H4 (cell line): ENCODE data around the gene MRPL12. TPM values are rescaled to one million over a fixed set of nuclear protein-coding genes. Genes with fewer than 3 reads are reported as not detected.

ENCODE experiments used
- DNase-seq: peaks from one replicate; pipeline ENCODE4 v3.0.0-alpha.2; 2015; ENCODE audit warnings: low spot score
- total RNA-seq: library from RNA; depleted of rRNA; stranded (reverse); fragments of >200 nt; shearing (Covaris generic); gene quantifications from 2 replicates; pipeline ENCODE4 v1.2.3, GENCODE V29; 2014; rRNA removed

The MRPL12 gene
- total RNA-seq, 1 experiment from 2014 or later, result 21.9 TPM

- DNase-seq, result no peak
Measured at GRCh38 chr17:81740395-81740961, 37.3 kb downstream of the MRPL12 start.

DNA sequence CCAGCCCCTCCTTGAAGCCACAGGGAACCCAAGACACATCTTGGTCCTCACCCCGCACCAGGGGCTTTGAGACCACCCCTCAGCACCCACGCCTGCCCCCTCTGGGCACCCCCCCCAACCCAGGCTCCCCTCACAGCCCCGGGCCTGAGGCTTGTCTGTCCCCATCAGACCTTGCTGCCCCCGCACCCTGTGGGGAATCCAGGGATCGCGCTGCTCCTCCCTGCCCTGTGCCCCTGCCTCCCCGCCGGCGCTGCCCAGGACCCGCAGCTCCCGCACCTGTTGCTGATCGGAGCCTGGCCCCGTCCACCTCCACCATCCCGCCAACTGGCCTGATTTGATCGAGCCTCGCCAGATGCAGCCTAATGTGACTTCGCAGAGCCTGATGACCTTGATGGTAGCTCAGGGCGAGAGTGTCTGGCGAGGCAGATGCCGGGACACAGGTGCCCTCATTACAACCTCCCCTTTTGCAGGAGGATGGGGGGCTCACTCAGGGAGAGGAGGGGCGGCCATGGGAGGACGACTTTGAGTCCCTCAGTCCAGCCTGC is 38.0 kb downstream of the MRPL12 start:
- no peak for DNase-seq

DNA sequence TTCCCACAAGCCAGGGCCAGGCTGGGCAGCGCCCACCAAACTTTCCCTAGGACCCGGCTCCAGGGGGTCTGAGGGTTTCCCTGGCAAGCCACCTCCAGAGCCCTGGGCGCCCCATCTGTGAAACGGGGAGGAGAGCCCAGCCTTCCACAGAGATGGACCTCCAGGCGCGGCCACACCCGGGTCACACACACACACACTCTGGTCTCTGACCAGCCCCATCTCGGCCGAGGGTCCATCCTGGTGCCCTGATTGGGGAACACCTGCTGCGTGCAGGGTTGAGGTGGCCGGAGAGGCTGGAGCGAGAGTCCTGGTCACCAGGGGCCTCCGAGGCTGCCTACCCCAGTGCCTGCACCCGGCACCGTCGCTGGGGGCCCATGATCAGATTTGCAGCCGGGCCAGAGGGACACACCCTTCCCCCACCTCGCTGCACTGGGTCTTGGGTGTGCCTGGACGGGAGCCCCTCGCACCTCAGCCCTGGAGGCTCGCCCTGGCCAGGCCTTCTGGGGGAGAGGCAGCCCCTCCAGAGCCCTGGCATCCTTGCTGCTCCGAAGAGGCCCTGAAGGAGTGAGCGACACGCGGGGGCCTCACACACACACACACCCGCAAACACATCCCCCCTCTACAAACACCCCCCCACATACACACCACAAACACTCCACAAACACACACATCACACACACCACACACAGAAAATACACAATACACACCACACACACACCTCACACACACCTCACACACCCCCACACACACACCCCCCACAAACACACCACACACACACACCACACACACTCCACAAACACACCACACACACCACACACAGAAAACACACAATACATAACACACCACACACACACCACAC is 38.7 kb downstream of the MRPL12 start:
- no peak for DNase-seq

Other genes with a start within 250 kb of the MRPL12 start
- 1,105 and 1,576 TPM in 2 replicates for gene ACTG1, start 190.6 kb upstream of the MRPL12 start, total RNA-seq
- gene FSCN2, start 175.0 kb upstream of the MRPL12 start, total RNA-seq, result 0.27 TPM in 1 of 2 replicates, not detected in the other
- gene FAAP100, start 151.0 kb upstream of the MRPL12 start, total RNA-seq, result 6.6 and 7.4 TPM in 2 replicates
- gene NPLOC4, start 66.3 kb upstream of the MRPL12 start, total RNA-seq, result 55.0 and 63.7 TPM in 2 replicates
- gene TSPAN10, start 66.2 kb upstream of the MRPL12 start, total RNA-seq, result 0.06 and 1.5 TPM in 2 replicates
- not detected in 2 replicates for gene PDE6G, start 46.8 kb upstream of the MRPL12 start, total RNA-seq
- gene OXLD1, start 36.8 kb upstream of the MRPL12 start, total RNA-seq, result 36.3 and 47.4 TPM in 2 replicates
- gene CCDC137, start 36.6 kb upstream of the MRPL12 start, total RNA-seq, result 10.7 and 16.7 TPM in 2 replicates
- 31.1 and 47.5 TPM in 2 replicates for gene ARL16, start 19.6 kb upstream of the MRPL12 start, total RNA-seq
- 26.6 and 38.3 TPM in 2 replicates for gene HGS, start 19.4 kb upstream of the MRPL12 start, total RNA-seq
- gene SLC25A10, start 8.9 kb downstream of the MRPL12 start, total RNA-seq, result 51.6 and 77.0 TPM in 2 replicates
- not detected in 2 replicates for gene GCGR, start 100.8 kb downstream of the MRPL12 start, total RNA-seq
- gene MCRIP1, start 129.9 kb downstream of the MRPL12 start, total RNA-seq, result 13.7 and 14.9 TPM in 2 replicates
- not detected in 2 replicates for gene PPP1R27, start 131.7 kb downstream of the MRPL12 start, total RNA-seq
- 921 and 1,439 TPM in 2 replicates for gene P4HB, start 157.2 kb downstream of the MRPL12 start, total RNA-seq
- gene ARHGDIA, start 168.0 kb downstream of the MRPL12 start, total RNA-seq, result 78.2 and 78.9 TPM in 2 replicates
- 149 and 166 TPM in 2 replicates for gene ALYREF, start 188.2 kb downstream of the MRPL12 start, total RNA-seq
- gene ANAPC11, start 188.4 kb downstream of the MRPL12 start, total RNA-seq, result 189 and 222 TPM in 2 replicates
- gene NPB, start 198.9 kb downstream of the MRPL12 start, total RNA-seq, result 0.04 TPM in 1 of 2 replicates, not detected in the other
- 34.7 and 39.0 TPM in 2 replicates for gene PCYT2, start 208.0 kb downstream of the MRPL12 start, total RNA-seq
- gene SIRT7, start 214.8 kb downstream of the MRPL12 start, total RNA-seq, result 5.5 and 8.7 TPM in 2 replicates
- gene MAFG, start 224.4 kb downstream of the MRPL12 start, total RNA-seq, result 8.7 and 9.3 TPM in 2 replicates
- gene PYCR1, start 233.9 kb downstream of the MRPL12 start, total RNA-seq, result 92.4 and 128 TPM in 2 replicates
- not detected in 2 replicates for gene MYADML2, start 243.9 kb downstream of the MRPL12 start, total RNA-seq